Choroid plexus epithelial cell (primary cell): ENCODE measurements around the gene C1GALT1C1L.
A peak's percentile ranks its signal among the peaks of the same experiment; 100 is the strongest.
"Not testable (repeated sequence)": the region's sequence is repeated elsewhere in the genome, so short reads cannot be mapped to it uniquely, and the experiment has no call there.

Source experiments
- DNase-seq: peaks from one replicate; pipeline ENCODE4 v3.0.0-alpha.2; 2010; ENCODE audit warnings: low read depth
- H3K4me3 ChIP-seq: 2 replicates; pipeline ENCODE4 v1.5.1; 2011; ENCODE audit warnings: low read depth, mild to moderate bottlenecking, control low read depth, low read length, moderate library complexity
- TF ChIP-seq, protein P1 (sequence below): conservative IDR thresholded peaks from 2 replicates; pipeline ENCODE4 v1.5.1; 2011; ENCODE audit warnings: low read depth, mild to moderate bottlenecking, control low read depth, inconsistent platforms, low read length, moderate library complexity

The C1GALT1C1L gene

DNA sequence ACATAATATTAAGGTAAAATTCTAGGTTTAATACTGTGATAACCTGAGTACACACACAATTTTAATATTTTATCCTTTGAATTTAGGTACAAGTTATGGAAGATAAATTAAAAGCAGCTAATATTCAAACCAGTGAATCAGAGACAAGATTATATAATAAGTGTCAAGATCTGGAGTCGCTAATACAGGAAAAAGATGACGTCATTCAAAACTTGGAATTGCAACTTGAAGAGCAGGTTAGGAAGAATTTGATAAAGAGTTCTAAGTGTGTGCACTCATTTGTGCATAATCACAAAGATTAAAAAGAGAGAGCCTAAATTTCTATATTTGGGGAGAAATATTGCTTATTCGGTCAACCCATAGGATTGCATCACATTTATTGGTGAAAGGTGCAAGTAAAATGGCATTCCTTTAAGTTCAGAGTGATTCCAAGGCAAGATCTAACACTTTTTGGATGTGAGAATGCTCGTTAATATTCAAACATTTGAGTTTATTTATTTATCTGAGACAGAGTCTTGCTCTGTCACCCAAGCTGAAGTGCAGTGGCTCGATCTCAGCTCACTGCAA, 16.3 kb upstream of the C1GALT1C1L start:
- H3K4me3 ChIP-seq, result no peak overlapping the region
- TF ChIP-seq, protein P1, sequence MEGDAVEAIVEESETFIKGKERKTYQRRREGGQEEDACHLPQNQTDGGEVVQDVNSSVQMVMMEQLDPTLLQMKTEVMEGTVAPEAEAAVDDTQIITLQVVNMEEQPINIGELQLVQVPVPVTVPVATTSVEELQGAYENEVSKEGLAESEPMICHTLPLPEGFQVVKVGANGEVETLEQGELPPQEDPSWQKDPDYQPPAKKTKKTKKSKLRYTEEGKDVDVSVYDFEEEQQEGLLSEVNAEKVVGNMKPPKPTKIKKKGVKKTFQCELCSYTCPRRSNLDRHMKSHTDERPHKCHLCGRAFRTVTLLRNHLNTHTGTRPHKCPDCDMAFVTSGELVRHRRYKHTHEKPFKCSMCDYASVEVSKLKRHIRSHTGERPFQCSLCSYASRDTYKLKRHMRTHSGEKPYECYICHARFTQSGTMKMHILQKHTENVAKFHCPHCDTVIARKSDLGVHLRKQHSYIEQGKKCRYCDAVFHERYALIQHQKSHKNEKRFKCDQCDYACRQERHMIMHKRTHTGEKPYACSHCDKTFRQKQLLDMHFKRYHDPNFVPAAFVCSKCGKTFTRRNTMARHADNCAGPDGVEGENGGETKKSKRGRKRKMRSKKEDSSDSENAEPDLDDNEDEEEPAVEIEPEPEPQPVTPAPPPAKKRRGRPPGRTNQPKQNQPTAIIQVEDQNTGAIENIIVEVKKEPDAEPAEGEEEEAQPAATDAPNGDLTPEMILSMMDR, result no peak
- no peak for DNase-seq

- no peak overlapping the region for H3K4me3 ChIP-seq
- DNase-seq, result no peak
- TF ChIP-seq, protein P1, result no peak
Observed at GRCh38 chr2:43689999-43690398, 13.8 kb upstream of the C1GALT1C1L start.

DNA sequence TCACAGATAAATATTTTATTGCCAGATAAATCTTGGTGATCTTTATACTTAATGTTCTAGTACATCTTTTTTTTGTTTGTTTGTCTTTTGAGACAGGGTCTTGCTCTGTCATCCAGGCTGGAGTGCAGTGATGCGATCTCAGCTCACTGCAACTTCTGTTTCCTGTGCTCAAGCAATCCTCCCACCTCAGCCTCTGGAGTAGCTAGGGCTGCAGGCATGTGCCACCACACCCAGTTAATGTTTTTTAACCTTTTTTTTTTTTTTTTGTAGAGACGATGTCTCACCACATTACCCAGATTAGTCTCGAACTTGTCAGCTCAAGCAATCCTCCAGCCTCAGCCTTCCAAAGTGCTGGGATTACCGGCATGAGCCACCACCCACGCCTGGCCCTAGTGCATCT, 9.1 kb upstream of the C1GALT1C1L start:
- DNase-seq, result no peak
- TF ChIP-seq, protein P1, result no peak
- H3K4me3 ChIP-seq, result no peak overlapping the region

- not testable (repeated sequence) for H3K4me3 ChIP-seq, DNase-seq
Observed at GRCh38 chr2:43677783-43678182, 1.6 kb upstream of the C1GALT1C1L start.

DNA sequence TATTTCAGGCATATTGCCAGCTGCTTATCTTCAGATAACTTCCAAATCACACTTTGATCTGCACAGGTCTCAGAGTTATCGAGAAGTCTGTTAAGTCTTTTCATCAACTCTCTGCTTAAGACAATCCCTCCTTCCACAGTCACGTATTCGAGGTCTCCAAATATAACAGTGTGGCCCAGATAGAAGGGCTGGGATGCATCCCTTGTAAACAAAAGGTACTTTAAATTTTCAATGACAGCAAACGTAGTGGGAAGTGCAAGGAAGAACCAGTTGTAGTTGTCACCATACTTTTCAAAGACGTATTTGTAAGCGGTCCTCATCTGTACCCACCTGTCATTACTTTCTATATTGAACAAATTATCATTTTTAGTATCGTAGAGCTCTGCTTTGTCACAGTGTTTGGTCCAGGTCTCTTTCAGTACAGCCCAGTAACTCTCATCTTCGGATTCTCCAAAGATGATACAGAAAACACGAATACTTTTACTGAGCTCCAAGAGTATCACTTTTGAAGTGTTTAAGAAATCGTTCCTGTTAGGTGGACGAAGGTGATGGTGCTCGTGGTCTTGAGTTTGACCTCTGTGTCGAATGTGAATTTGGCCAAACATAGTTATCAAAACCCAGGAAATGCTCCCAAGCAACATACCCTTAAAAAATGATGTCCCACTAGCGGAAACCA, 445 bp downstream of the C1GALT1C1L start:
- peak overlapping the region; percentile 56 for H3K4me3 ChIP-seq
- no peak for DNase-seq

DNA sequence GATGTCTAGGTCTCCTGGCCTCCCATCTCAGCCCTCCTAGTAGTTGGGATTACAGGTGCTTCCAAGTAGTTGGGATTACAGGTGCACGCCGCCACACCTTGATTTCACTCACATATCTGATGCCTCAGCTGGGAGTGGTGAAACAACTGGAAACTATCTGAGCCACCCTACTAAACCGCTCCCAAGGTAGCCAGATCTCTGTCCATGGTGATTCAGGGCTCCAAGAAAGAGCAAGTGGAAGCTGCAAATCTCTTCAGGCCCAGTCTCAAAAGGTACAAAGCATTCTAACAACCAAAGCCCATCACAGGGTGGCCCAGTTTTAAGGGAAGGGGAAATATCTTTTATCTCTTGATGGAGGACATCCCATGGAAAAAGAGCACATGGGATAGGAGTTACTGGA, 19.0 kb downstream of the C1GALT1C1L start:
- no peak overlapping the region for H3K4me3 ChIP-seq

More for the DNA sequence above, 445 bp downstream of the C1GALT1C1L start:
- TF ChIP-seq, protein P1, result no peak

GRCh38 chr2:43653506-43653905, 22.7 kb downstream of the C1GALT1C1L start:
- H3K4me3 ChIP-seq, result no peak overlapping the region
- TF ChIP-seq, protein P1, result no peak
- DNase-seq, result no peak

More for the DNA sequence above, 19.0 kb downstream of the C1GALT1C1L start:
- DNase-seq, result no peak
- TF ChIP-seq, protein P1, result no peak
